Activated naive CD8-positive, alpha-beta T cell treated with anti-CD3 and anti-CD28 coated beads, Interleukin-2, amount 50 U/mL, for 16 hours (primary cell): ENCODE results near the gene RNF187.

ENCODE experiments used
- DNase-seq: peaks from one replicate; pipeline ENCODE4 v3.0.0-alpha.2; 2020; ENCODE audit warnings: low read depth, low spot score

The RNF187 gene

DNA sequence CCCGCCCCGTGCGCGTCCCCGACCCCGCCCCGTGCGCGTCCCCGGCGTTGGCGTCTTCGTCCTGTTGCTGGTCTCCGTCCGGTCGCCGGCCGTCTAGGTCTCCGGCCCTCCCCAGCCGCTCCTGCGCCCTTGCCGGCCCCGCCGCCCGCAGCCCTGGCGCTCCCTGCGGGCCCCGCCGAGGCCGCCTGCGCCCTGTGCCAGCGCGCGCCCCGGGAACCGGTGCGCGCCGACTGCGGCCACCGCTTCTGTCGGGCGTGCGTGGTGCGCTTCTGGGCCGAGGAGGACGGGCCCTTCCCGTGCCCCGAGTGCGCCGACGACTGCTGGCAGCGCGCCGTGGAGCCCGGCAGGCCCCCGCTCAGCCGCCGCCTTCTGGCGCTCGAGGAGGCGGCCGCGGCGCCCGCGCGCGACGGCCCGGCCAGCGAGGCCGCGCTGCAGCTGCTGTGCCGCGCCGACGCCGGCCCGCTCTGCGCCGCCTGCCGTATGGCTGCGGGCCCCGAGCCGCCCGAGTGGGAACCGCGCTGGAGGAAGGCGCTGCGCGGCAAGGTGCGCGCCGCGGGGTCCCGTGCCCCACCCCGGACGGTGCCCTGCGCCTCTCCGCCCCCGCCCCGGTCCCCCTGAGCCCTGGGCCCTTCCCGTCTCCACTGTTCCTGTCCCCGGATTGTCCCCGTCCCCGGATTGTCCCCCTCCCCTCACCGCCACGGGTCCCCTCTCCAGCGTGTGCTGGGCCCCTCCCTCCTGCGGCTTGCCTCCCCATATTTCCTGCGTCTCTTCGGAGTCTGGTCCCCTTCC, at the start of gene RNF187:
Gene RNF187, plus strand, starts transcription at position 47 of the 789 bp plus-strand sequence.
- peak; percentile 65 for DNase-seq

DNA sequence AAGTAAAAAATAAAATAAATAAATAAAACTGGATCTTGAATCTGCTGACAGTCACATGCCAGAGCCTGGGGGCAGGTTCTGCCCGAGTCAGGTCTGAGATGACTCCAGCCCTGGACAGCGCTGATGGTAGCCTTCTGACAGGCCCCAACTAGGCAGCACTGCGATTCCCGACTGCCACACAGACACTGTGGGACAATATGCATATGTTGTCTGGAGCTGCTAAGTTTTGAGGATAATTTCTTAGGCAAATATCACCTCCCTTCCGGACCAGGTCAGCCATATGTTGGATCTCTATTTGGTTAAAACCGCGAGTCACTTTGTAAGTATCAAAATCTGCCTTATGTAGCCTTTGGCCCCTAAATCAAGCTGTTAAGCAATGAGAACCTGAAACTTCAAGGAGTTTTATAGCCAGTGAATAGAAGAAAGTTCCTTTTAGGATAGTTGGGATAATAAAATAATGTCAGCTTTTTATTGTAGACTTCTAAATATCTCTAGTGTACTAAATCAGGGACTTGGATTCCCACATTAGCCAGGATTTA, 49.7 kb upstream of the RNF187 start:
- no peak for DNase-seq

DNA sequence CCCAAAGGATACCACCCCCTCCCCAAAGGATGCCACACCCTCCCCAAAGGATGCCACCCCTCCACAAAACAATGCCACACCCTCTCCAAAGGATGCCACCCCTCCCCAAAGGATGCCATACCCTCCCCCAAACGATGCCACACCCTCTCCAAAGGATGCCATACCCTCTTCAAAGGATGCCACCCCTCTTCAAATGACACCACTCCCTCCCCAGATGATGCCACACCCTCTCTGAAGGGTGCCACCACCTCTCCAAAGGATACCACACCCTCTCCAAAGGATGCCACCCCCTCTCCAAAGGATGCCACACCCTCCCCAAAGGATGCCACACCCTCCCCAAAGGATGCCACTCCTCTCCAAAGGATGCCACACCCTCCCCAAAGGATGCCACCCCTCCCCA, 48.9 kb upstream of the RNF187 start:
- DNase-seq = no peak

DNA sequence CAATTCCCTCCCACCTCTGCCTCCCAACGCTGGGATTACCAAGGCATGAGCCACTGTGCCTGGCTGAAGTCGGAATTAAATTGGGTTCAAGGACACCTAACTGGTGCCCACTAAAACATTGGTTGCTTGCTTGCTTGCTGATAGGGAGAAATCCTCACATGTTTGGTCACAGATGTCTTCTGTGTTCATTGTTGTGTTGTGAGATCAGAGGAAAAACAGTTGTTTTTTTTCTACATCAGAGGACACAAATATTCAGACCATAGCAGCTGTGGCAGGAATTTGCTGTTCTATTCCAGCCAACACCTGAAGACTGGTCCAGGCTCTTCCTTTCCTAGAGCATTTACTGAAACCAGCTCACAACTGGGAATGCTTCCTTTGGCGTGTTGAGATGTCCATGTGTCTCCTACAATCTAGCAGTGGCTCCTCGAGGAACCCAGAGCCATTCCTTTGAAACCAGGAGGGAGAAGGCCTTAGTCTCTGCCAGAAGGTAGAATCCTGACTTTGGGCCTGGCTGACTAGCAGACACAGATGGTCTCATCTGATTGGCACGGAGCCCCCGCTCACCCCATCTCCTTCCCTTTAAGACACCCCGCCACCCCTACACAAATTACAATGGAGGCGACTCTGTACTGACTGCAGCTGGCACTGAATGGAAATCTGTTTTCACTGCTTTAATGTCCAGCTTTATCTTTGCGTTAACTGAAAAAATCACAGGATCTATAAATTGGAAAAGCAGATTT, 46.3 kb upstream of the RNF187 start:
- no peak for DNase-seq

DNA sequence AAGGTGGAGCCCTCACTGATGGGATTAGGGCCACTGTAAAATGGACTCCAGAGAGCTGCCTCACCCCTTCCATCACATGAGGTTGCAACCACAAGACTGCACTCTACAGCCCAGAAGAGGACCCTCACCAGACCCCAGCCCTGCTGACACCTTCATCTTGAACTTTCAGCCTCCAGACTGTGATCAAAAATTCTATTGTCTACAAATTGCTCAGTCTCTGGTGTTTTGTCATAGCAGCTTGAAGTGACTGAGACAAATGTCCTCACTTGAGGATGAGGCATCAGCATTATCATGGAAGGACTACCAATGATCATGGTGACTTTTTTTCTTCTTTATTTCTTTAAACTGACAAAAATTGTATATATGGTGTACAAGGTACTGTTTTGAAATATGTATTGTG, 43.8 kb upstream of the RNF187 start:
- DNase-seq = no peak

DNA sequence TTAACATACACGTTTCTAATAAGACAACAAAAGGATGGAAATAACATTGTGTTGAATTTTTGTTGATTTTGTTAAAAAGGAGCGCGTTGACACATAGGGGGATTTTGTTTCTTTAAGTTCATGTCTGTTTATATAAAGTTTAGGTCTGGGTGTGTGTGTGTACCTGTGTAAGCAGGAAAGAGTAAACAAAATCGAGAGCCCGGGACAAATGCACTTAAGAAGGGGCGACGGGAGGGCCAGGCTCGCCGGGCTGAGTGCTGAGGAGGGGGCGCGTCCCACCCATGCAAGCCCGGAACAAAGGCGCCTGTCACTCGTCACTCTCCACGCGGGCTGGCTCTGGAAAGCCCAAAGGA, 41.7 kb upstream of the RNF187 start:
- no peak for DNase-seq

DNA sequence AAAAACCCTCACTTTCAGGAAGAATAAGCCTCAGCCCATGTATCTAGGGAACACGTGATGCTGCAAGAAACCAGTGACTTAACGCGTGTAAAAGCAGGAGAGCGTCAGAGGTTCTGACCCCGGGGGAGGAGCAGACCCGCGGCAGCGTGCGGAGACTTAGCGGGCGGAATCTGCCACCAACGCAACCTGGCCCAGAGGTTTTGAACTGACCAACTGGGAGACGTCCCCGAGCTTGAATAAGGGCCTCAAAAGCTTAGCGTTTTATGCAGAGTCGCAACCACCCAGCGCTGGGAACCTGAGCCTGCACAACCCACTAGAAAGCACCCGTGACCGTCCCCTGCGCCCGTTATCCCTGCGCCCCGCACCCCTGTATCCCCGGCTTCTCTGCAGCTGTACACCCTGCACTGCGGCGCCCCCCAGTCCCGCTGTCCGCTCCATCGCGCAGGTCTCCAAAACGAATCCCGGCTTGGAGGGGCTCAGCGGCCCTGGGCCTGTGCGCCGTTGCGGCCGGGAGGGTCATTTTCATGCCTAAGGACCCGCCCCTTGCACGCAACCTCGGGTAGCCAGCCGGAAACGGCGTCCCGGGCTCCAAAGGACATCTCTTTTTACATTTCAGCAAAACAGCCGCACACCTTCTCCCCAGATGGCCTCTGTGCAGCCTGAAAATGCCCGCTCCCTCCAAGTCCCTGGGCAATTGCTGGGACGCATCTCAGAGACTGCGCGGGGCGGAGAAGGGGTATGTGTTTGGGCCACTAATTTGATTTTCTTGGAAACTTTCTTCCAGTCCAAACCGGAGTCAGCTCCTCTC, 41.1 kb upstream of the RNF187 start:
- DNase-seq = no peak

DNA sequence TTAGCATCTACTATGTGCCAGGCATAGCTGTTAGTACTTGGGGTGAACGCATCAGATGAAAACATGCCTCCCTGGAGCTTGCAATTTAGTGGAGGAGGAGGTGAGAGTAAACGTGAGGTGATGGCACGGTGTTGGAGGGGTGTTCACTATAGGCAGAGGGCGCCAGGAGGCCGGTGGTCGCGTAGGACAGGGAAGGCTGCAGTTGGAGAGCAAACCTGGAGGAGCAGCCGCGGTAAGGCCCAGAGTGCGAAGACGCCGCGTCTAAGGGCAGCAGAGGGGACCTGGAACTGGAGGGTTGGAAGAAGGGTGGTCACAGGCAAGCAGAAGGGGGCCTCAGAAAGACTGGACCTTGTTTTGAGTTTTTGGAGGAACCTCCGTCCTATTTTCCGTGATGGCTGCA, 40.3 kb upstream of the RNF187 start:
- DNase-seq = no peak

DNA sequence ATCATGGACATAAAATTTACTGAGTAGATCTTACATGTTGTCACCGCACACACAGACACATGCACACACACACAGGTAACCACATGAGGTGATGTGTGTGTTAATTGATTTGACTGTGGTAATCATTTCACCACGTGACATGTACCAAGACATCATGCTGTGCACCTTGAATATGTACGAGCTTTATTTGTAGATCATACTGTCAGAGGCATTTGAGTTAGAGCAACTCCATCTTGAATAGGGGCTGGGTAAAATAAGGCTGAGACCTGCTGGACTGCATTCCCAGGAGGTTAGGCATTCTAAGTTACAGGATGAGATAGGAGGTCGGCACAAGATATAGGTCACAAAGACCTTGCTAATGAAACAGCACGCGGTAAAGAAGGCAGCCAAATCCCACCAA, 38.8 kb upstream of the RNF187 start:
- no peak for DNase-seq

DNA sequence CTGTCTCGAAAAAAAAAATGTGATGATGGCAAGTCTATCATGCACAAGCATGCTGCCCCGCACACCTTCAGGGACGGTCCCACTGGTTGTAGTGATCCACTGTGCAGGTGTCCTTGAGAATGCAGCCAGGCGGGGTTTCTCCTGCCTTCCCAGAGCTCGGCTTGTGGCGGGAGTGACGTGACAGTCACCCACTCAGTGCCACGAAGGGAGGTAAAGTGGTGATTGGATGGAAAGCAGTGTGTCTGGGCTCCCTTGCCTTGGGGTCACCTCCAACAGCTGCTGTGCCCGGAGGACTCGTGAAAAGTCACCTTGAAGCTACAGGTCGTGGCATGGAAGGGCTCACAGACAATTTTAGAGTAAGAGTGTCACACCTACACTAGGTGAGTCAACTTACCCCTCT, 37.0 kb upstream of the RNF187 start:
- DNase-seq = no peak

DNA sequence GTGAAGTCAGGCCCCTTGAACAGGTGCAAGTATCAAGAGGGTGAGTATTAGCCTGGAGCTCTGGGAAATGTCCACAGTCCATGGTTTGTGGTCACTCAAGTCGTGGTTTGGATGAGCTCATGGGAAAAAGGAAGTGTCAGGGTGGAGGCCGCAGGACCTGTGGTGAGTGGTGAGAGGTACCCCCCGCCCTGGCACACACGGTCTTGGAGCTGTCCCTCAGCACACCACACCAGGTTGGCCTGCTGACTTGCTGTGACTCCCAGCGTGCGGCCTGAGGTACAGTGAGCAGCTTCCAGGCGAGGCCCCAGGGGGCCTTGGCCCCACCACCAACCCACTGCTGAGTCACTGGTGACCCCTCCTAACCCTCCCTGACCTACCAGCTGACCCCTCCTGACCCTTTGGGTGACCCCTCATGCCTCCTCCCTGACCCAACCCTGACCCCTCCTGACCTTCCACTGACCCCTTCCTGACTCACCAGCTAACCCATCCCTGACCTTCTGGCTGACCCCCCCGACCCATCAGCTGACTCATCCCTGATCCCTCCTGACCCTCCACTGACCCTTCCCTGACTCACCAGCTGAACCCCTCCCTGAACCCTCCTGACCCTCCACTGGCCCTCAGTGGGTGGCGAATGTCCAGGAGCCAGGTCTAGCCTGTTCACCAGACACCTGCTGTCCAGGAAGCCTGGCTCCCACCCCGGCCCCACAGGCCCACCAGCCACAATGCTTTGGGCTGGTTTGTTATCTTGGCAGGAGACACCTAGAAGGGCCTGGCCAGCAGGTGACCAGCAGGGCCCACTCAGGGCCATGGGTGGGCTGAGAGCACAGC, 34.8 kb upstream of the RNF187 start:
- DNase-seq = no peak

DNA sequence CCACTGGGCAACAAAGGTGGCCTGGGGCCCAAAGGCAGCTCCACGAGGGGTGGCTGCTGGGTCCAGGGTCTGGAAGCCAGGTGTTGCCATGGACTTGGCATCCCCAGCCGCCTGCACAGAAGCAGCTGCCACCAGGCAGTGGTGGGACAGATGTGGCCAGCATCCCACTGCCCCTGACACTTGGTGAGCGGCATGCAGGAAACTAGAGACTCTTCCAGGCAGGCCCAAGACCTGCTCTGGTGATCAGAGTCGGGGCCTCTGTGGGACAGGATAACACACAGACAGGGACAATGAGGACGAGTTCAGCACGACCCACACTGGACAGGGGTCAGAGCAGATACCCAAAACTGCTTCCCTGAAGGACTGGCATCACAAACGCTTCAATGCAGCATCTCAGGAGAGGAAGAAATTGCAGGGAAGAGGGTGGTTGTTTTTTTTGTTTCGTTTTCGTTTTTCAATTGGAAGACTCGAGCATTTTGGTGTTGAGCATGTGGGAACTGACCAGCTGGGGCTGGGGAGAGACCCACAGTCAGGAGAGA, 34.1 kb upstream of the RNF187 start:
- no peak for DNase-seq

DNA sequence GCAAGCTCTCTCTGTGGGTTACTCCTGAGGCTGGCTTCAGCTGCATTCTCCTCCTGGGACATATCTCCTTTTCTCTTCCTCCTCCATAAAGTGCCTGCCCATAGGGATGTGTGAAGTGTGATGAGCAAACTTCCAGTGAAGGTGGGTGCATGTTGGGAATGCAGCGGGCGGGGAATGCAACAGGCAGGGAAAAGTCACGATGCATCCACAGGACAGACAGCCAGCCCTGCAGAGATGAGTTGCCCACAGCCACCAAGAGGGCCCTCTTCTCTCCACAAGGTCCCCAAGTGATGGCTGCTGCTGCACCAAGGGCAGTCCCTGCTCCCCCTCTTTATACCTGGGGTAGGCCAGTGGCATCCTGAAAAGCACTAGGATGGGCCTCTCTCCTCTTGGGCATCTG, 33.6 kb upstream of the RNF187 start:
- no peak for DNase-seq

DNA sequence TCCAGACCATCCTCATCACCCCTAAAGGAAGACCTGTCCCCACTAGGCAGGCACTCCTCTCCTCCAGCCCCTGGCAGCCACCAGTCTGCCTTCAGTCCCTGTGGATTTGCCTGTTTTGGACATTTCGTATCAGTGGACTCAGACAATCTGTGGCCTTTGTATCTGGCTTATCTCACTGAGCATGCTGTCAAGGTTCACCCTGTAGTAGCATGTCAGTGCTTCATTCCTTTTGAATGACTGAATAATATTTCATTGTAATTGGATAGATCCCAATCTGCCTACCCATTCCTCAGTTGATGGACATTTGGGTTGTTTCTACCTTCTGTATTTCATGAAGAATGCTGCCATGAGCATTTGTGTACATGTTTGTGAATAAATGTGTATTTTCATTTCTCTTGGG, 32.9 kb upstream of the RNF187 start:
- DNase-seq = no peak

DNA sequence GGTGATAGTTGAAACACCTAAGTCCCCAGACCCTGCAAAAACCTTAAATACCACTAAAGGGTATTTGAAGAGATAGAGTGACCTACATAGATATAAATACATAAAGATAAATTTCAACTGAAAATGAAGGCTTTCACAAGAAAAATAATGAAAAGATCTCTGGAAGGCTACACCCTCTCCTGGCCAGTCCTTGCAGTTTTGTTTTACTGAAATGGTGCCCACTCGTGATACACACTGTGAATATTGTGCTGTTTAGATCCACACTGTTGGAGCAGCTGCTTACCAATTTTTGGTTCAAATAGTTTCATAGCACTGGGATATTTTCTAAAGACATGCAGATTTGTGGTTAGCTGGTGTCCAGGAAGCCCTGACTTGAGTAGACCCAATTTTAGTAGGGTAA, 31.5 kb upstream of the RNF187 start:
- no peak for DNase-seq

DNA sequence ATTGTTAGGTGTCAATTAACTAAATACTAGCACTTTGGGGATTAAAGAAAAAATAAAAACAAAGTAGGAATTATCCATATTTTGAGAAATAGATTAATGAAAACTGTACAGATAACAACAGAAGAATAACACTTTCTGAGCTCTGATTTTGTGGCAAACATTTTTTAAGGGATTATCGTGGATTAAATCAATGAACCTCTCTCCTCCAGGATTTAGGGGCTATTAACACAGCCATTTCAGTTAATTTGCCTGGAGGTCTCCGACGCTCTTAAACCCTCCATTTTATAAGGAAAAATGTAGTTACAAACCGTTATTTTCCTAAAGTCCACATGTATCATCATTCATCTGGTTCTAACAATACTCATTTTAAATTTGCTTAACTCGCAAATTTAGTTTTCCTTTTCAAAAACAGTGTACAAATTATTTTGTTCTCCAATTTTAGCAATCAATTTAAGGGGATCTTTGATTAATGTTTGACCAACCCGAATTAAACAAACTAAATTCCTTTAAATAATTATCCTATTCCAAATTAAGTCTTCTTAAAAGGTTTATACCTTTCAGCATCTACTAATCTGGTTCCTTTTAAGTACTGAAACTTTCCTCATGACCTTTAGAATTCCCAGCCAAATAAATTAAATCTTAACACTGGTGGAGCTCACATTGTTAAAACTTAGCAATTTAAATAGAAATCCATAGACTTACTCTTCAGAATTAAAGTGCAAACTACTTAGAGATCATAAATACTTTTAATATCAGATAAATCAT, 30.7 kb upstream of the RNF187 start:
- DNase-seq = no peak

DNA sequence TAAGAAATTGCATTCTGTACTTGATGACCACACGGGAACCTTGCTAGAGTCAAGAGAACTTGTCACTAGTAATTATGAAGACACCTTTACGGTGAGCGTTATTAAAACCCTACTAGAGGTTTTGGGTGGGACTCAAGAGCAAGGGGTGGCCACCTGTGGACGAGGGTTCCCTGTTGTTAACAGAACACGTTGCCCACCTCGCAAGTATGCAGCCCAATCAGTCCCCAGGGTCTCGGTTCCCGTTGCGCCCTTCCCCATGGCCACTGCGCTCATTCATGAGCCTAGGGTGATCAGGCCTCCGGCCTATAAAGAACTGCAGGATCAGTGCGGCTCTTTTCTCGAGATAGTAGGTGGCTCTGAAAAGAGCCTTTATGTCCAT, 30.2 kb upstream of the RNF187 start:
- no peak for DNase-seq

DNA sequence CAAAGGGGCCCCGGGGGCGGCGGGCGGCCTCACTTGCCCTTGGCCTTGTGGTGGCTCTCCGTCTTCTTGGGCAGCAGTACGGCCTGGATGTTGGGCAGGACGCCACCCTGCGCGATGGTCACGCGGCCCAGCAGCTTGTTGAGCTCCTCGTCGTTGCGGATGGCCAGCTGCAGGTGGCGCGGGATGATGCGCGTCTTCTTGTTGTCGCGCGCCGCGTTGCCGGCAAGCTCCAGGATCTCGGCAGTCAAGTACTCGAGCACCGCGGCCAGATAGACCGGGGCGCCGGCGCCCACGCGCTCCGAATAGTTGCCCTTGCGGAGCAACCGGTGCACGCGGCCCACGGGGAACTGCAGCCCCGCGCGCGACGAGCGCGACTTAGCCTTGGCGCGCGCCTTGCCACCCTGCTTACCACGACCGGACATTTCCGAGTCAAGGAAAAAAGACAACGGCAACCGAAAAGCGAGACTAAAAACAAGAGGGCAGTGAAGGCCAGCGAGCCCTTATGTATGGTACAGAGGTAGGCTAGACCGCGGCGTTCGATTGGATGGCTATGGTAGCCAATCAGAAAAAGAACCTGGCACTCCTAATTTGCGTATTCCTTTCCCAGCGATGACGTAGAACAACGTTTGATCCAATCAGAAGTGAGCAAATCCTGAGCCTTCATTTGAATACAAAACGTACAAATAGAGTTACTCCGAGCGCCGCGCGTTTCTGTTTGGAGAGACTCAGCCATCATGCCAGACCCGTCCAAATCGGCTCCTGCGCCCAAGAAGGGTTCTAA, 29.6 kb upstream of the RNF187 start:
- peak; percentile 43 for DNase-seq
